ENCODE measurements around the gene C12orf42. TPM values are rescaled to one million over a fixed set of nuclear protein-coding genes. Genes with fewer than 3 reads are reported as not detected.
A peak's percentile ranks its signal among the peaks of the same experiment; 100 is the strongest.

Gene C12orf42
- total and polyA plus RNA-seq, 4 experiments from 2014 or later = 4.5 to 12.8 (median 6.5) TPM

DNA sequence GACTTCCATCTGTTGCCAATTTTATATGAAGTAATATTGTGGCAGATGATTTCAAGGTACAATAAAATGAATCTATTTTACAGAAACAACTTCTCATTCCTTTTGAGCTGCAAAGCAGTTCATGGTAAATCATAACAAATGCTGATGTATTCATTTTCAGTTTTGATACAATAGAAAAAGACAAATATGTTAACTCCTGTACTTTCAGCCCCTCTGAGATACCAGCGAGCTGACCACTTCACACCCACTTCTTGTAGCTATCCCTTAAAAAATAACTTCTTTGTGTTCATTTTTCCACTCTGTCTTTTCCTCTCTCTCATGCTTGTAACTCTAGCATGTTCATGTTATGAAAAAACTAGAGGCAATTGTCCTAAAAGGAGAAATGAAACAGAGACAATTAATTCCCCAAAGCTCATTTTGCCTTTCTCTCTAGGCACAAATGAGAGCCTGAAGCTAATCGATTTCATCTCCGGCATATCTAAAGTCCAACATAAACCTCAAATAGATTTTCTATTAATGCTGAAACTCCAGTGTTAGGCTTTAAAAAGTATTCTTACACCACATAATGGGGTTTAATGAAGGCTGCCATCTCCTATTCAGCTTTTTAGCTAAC, 182.9 kb downstream of the C12orf42 start:
- H3K4me1 ChIP-seq (ENCODE audit: insufficient read depth, low read length) = no peaks in the 10 kb centered on the region
- DNase-seq = no peak
- H3K9me3 ChIP-seq (ENCODE audit: control insufficient read depth in 1 of 2, low read length in 2 of 2) = no peaks in the 10 kb centered on the region
- Mint-ChIP-seq H3K27me3 (no peaks in the 10 kb centered on the region), H3K27ac (no peak overlapping the region), H3K36me3 (peaks cover 5 to 20% of the 10 kb centered on the region in 2 donors), H3K4me3 (no peak overlapping the region), H3K4me1 (no peaks in the 10 kb centered on the region), H3K9me3 (peaks cover 0 to 15% (median 9%) of the 10 kb centered on the region in 8 donors)
- H3K4me3 ChIP-seq (ENCODE audit: low read length in 2 of 2) = no peak overlapping the region
- no peaks in the 10 kb centered on the region for H3K36me3 ChIP-seq (ENCODE audit: insufficient read depth, low read length)
- POLR2A ChIA-PET (ENCODE audit: partially characterized antibody) = no interaction called here
- intact Hi-C loops (cut with micrococcal nuclease) = no loop called here
- H3K27ac ChIP-seq (ENCODE audit: low read depth, low read length) = no peak overlapping the region
- H3K27me3 ChIP-seq (ENCODE audit: insufficient read depth, low read length) = no peaks in the 10 kb centered on the region
- CTCF ChIA-PET (ENCODE audit: partially characterized antibody) = no interaction called here

DNA sequence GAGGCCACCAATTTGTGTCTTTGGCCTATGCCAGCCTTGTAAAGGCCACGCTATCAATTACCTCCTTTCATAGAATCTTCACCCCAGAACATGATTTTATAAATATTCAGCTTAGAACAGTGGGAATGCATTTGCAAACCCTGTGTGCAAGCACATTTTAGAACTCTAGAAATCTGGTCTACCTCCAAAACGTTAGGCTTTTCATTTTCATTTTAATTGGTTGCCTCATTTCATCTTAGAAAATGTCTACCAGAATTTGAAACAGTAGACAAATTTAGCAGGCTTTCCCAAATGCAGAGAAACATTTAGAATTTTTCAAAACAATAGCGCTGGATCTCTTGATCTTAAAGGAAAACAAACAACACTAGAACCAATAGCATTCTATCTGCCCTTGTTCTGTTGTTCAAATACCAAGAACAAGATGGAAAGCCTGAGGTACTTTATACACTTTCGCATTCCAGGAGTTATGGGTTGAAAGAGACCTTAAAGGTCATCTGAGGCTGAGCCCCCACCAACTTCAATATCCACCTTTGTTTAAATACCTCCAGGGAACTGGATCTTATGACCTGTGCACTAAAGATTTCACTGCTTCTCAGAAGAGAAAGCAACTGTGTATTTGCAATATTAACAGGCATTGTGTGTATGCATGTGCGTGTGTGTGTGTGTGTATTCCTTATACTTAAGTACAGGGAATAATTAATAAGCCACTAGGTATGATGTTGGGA, 185.1 kb downstream of the C12orf42 start:
- H3K4me3 ChIP-seq (ENCODE audit: low read length in 2 of 2) = no peak overlapping the region

DNA sequence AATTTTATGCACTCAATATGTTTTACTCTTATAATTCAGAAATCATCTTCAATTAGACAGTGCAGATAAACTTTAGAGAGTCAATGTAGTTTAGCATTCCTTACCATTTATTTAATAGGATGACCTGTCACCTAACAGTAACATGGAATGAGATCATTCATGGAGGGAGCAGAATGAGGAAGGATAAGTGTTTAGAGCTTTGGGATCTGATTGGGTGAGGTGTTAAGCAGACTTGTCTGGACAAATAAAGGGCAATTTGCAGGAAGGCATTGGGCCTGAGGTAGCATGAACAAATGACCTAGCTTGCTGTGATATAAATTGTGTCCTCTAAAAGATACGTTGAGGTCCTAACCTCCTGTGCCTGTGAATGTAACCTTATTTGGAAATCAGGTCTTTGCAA, 187.4 kb downstream of the C12orf42 start:
- Mint-ChIP-seq H3K4me1 (no peaks in the 10 kb centered on the region), H3K27me3 (no peaks in the 10 kb centered on the region), H3K27ac (no peak overlapping the region), H3K4me3 (no peak overlapping the region), H3K9me3 (peaks cover 0 to 3% (median 0%) of the 10 kb centered on the region in 8 donors), H3K36me3 (peaks cover 0 to 4% of the 10 kb centered on the region in 2 donors)
- DNase-seq = no peak
- intact Hi-C loops (cut with micrococcal nuclease) = no loop called here
- Histone ChIP-seq H3K4me3 (ENCODE audit: low read length in 2 of 2) (no peak overlapping the region), H3K27me3 (ENCODE audit: insufficient read depth, low read length) (no peaks in the 10 kb centered on the region), H3K9me3 (ENCODE audit: control insufficient read depth in 1 of 2, low read length in 2 of 2) (no peaks in the 10 kb centered on the region), H3K4me1 (ENCODE audit: insufficient read depth, low read length) (no peaks in the 10 kb centered on the region), H3K27ac (ENCODE audit: low read depth, low read length) (no peak overlapping the region), H3K36me3 (ENCODE audit: insufficient read depth, low read length) (no peaks in the 10 kb centered on the region)
- CTCF ChIA-PET (ENCODE audit: partially characterized antibody) = no interaction called here
- POLR2A ChIA-PET (ENCODE audit: partially characterized antibody) = no interaction called here

More for the DNA sequence above, 185.1 kb downstream of the C12orf42 start:
- no peaks in the 10 kb centered on the region for H3K9me3 ChIP-seq (ENCODE audit: control insufficient read depth in 1 of 2, low read length in 2 of 2)
- no peak overlapping the region for H3K27ac Mint-ChIP-seq
- H3K27me3 Mint-ChIP-seq = no peaks in the 10 kb centered on the region
- ChIA-PET CTCF (ENCODE audit: partially characterized antibody) (no interaction called here), POLR2A (ENCODE audit: partially characterized antibody) (no interaction called here)
- no peaks in the 10 kb centered on the region for H3K27me3 ChIP-seq (ENCODE audit: insufficient read depth, low read length)
- intact Hi-C loops (cut with micrococcal nuclease) = no loop called here
- H3K27ac ChIP-seq (ENCODE audit: low read depth, low read length) = no peak overlapping the region
- no peaks in the 10 kb centered on the region for H3K4me1 Mint-ChIP-seq
- H3K36me3 Mint-ChIP-seq = peaks cover 0 to 9% of the 10 kb centered on the region in 2 donors
- H3K4me3 Mint-ChIP-seq = no peak overlapping the region
- H3K36me3 ChIP-seq (ENCODE audit: insufficient read depth, low read length) = no peaks in the 10 kb centered on the region
- DNase-seq = no peak
- no peaks in the 10 kb centered on the region for H3K4me1 ChIP-seq (ENCODE audit: insufficient read depth, low read length)
- H3K9me3 Mint-ChIP-seq = peaks cover 0 to 5% (median 3%) of the 10 kb centered on the region in 8 donors

DNA sequence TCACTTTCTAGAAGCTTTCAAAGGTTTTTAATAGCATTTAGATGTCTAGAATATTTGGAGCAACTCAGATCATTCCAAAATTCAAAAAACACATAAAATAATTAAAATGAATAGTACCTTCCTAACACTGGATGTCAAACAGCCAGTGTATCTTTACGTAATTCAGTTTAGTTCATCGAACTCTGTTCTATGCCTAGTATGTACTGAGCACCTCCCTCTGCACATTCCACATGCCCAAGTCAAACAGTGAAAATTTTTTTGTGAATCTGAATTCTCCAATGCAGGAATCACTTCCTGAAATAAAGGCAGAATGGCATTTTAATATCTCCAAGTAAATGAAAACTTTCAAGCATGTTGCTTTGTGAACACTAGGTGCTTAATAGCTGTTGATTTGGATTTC, 192.3 kb downstream of the C12orf42 start:
- no peak overlapping the region for H3K27ac ChIP-seq (ENCODE audit: low read depth, low read length)
- POLR2A ChIA-PET (ENCODE audit: partially characterized antibody) = no interaction called here
- no peak for DNase-seq
- Mint-ChIP-seq H3K27me3 (peaks cover 0 to 2% of the 10 kb centered on the region in 2 donors), H3K36me3 (peaks cover 0 to 9% of the 10 kb centered on the region in 2 donors), H3K4me3 (no peak overlapping the region), H3K4me1 (no peaks in the 10 kb centered on the region), H3K9me3 (peaks cover 0 to 5% (median 2%) of the 10 kb centered on the region in 8 donors), H3K27ac (no peak overlapping the region)
- no peaks in the 10 kb centered on the region for H3K36me3 ChIP-seq (ENCODE audit: insufficient read depth, low read length)
- no peaks in the 10 kb centered on the region for H3K4me1 ChIP-seq (ENCODE audit: insufficient read depth, low read length)
- H3K9me3 ChIP-seq (ENCODE audit: control insufficient read depth in 1 of 2, low read length in 2 of 2) = no peaks in the 10 kb centered on the region
- no peaks in the 10 kb centered on the region for H3K27me3 ChIP-seq (ENCODE audit: insufficient read depth, low read length)
- CTCF ChIA-PET (ENCODE audit: partially characterized antibody) = no interaction called here
- intact Hi-C loops (cut with micrococcal nuclease) = no loop called here
- no peak overlapping the region for H3K4me3 ChIP-seq (ENCODE audit: low read length in 2 of 2)

DNA sequence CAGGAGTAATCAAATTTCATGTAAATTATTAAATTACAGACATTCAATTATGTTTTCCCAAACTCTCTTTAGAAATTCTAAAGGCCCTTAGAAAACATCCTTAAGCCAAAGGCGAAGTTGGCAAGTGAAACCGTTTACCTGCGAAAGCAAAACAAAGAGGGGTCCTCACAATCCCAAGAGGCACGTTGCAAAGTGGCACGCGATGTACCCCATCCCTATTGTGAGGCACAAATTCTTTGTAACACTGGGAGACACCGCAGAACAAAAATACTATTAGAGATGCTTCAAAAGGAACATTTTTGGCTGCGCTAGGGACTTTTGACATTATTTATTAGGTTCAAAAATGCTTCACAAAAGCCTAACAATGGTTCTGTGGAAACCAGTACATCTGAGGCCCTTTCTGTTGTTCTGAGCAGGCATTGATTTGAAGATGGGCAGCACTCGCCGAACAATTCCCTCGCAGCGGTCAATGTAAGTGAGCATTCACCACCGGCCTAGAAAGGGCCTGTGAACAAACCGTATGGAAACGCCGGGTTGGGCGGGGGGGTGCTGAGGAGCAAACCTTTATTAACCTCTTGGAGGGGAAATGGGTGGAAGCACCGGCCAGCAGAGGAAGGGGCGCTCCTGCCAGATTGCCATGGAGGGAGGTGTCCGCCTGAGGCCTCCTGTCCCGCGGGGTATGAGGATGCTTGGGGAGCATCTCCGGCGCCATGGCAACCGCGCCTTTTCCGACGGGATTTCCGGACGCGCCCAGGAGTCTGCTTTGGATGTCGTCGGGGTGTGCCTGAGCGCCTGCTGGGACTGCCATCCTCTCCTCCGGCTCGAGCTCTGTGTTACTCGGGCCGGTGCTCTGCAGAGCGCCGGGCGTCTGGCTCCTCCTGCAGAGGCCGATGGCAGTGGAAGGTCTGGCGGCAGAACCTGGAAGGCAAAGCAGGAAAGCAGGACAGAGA, 193.9 kb downstream of the C12orf42 start:
- Histone ChIP-seq H3K27ac (ENCODE audit: low read depth, low read length) (no peak overlapping the region), H3K27me3 (ENCODE audit: insufficient read depth, low read length) (no peaks in the 10 kb centered on the region), H3K9me3 (ENCODE audit: control insufficient read depth in 1 of 2, low read length in 2 of 2) (no peaks in the 10 kb centered on the region), H3K4me1 (ENCODE audit: insufficient read depth, low read length) (no peaks in the 10 kb centered on the region), H3K4me3 (ENCODE audit: low read length in 2 of 2) (no peak overlapping the region), H3K36me3 (ENCODE audit: insufficient read depth, low read length) (no peaks in the 10 kb centered on the region)
- no peak overlapping the region for H3K4me3 Mint-ChIP-seq
- POLR2A ChIA-PET (ENCODE audit: partially characterized antibody) = no interaction called here
- peak overlapping the region in 1 of 7 donors; percentile 24 for H3K27ac Mint-ChIP-seq
- peaks cover 0 to 2% of the 10 kb centered on the region in 2 donors for H3K27me3 Mint-ChIP-seq
- peak in 1 of 5 donors; percentile 7 for DNase-seq
- intact Hi-C loops (cut with micrococcal nuclease) = no loop called here
- CTCF ChIA-PET (ENCODE audit: partially characterized antibody) = no interaction called here
- peaks cover 0 to 5% (median 2%) of the 10 kb centered on the region in 8 donors for H3K9me3 Mint-ChIP-seq
- H3K4me1 Mint-ChIP-seq = no peaks in the 10 kb centered on the region
- peaks cover 0 to 13% of the 10 kb centered on the region in 2 donors for H3K36me3 Mint-ChIP-seq

DNA sequence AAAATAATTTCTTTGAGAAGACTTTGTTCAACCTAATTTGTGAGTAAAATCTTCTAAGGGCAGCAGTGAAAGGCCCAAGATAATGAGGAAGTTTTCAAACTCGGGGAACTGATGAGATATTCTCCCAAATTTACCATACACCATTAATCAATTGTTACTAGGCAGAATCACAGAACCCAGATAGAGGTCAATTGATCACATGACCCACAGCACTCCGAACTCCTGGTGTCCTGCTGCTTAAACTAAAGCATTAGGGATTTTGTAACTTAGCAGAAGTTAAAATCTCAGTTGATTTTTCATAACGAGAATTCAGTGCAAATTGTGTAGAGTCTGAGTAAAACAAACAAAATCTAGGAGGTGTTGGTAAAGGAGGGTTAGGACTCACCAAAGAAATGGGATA, 207.8 kb downstream of the C12orf42 start:
- Mint-ChIP-seq H3K27me3 (no peaks in the 10 kb centered on the region), H3K9me3 (peaks cover 0 to 27% (median 7%) of the 10 kb centered on the region in 8 donors), H3K27ac (no peak overlapping the region), H3K4me1 (no peaks in the 10 kb centered on the region), H3K36me3 (no peaks in the 10 kb centered on the region), H3K4me3 (no peak overlapping the region)
- Histone ChIP-seq H3K9me3 (ENCODE audit: control insufficient read depth in 1 of 2, low read length in 2 of 2) (no peaks in the 10 kb centered on the region), H3K4me3 (ENCODE audit: low read length in 2 of 2) (no peak overlapping the region), H3K27ac (ENCODE audit: low read depth, low read length) (no peak overlapping the region), H3K4me1 (ENCODE audit: insufficient read depth, low read length) (no peaks in the 10 kb centered on the region), H3K36me3 (ENCODE audit: insufficient read depth, low read length) (no peaks in the 10 kb centered on the region), H3K27me3 (ENCODE audit: insufficient read depth, low read length) (no peaks in the 10 kb centered on the region)
- CTCF ChIA-PET (ENCODE audit: partially characterized antibody) = no interaction called here
- intact Hi-C loops (cut with micrococcal nuclease) = no loop called here
- POLR2A ChIA-PET (ENCODE audit: partially characterized antibody) = no interaction called here
- no peak for DNase-seq

DNA sequence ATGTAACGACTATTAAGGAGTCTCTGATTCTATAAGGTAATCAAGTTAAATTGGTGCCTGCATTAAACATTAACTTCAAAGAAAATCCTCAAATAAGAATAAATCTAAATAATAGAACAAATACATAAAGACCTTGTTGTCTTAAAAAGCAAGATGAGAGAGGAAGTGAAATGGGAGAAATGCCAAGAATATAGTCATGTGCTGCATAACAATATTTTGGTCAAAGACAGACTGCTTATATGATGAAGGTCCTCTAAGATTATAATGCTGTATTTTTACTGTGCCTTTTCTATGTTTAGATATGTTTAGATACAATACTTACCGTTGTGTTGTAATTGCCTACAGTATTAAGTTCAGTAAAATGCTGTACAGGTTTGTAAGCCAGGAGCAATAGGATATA, 213.6 kb downstream of the C12orf42 start:
- H3K36me3 Mint-ChIP-seq = no peaks in the 10 kb centered on the region
- Histone ChIP-seq H3K27me3 (ENCODE audit: insufficient read depth, low read length) (no peaks in the 10 kb centered on the region), H3K4me3 (ENCODE audit: low read length in 2 of 2) (no peak overlapping the region), H3K4me1 (ENCODE audit: insufficient read depth, low read length) (no peaks in the 10 kb centered on the region), H3K27ac (ENCODE audit: low read depth, low read length) (no peak overlapping the region), H3K9me3 (ENCODE audit: control insufficient read depth in 1 of 2, low read length in 2 of 2) (no peaks in the 10 kb centered on the region), H3K36me3 (ENCODE audit: insufficient read depth, low read length) (no peaks in the 10 kb centered on the region)
- no peak for DNase-seq
- ChIA-PET CTCF (ENCODE audit: partially characterized antibody) (no interaction called here), POLR2A (ENCODE audit: partially characterized antibody) (no interaction called here)
- peaks cover 0 to 4% (median 0%) of the 10 kb centered on the region in 8 donors for H3K9me3 Mint-ChIP-seq
- H3K4me3 Mint-ChIP-seq = no peak overlapping the region
- peaks cover 4 to 5% (median 5%) of the 10 kb centered on the region in 4 donors for H3K4me1 Mint-ChIP-seq
- no peaks in the 10 kb centered on the region for H3K27me3 Mint-ChIP-seq
- intact Hi-C loops (cut with micrococcal nuclease) = no loop called here
- H3K27ac Mint-ChIP-seq = no peak overlapping the region

Data from CD4-positive, alpha-beta memory T cell (primary cell).